Renal cortical epithelial cell (primary cell): ENCODE measurements around the gene PKDREJ. TPM values are rescaled to one million over a fixed set of nuclear protein-coding genes. Genes with fewer than 3 reads are reported as not detected.
A peak's percentile ranks its signal among the peaks of the same experiment; 100 is the strongest.
"Not testable (repeated sequence)": the region's sequence is repeated elsewhere in the genome, so short reads cannot be mapped to it uniquely, and the experiment has no call there.

ENCODE experiments used
- DNase-seq: peaks from one replicate; pipeline ENCODE4 v3.0.0-alpha.2; 2011; ENCODE audit warnings: low read depth
- total RNA-seq: library from RNA; depleted of rRNA; stranded (reverse); fragments of >200 nt; gene quantifications from 2 replicates; pipeline ENCODE4 v1.2.3, GENCODE V29; 2014

PKDREJ gene
- total RNA-seq, 1 donor from 2014 or later: not detected

GRCh38 chr22:46265627-46266026, 2.5 kb upstream of the PKDREJ start:
- DNase-seq: not testable (repeated sequence)

GRCh38 chr22:46264520-46264919, 1.4 kb upstream of the PKDREJ start:
- not testable (repeated sequence) for DNase-seq

DNA sequence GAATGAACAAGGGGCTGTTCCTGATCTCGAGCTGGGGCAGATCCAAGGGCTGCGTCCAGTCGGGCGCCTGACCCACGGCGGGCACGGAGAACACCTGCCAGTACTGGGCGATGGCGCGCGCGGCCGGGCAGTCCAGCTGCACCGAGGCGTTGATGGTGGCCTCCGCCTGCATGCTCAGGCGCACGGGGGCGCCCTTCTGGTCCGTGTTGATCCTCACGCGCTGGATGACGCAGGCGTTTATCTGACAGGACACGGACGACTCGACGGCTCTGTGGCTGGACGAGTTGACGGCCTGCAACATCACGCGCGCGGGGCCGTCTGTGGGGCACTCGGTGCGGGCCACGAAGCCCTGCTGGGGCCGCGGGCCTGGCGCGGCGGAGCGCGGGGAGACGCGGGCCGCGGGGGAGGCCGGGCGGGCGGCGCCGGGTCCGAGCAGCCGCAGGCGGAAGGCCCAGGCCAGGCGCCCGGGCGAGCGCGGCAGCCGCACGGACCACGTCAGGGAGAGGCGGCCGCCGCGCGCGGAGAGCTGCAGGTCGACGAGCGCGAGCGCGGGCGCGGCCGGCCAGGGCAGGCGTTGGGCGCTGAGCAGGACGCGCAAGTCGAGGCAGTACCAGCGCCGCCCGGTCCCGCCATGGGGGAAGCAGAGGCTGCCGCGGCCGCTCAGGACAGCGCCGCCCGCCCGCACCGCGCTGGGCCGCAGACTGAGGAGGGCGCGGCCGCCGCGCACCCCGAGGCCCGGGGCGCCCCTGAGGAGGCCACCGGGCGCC, 511 bp downstream of the PKDREJ start:
- peak; percentile 15 for DNase-seq

DNA sequence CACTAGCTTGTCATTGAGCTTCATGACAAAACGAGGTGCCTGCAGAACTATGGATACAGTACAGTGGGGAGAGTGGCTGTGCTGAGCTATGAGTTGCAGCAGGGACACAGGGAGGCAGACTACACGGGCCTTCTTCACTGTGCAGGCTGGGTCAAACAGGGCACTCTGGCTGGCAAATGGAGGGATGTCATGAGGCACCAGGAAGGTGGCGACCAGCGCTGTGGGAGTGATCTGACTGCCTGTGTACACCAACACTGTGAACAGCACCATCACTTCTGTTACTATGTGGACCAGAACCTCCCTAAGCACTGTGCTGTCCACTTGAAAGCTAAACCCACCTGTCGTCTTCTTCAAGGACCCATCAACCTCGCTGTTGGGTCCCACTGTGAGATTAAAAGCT, 3.1 kb downstream of the PKDREJ start:
- no peak for DNase-seq

DNA sequence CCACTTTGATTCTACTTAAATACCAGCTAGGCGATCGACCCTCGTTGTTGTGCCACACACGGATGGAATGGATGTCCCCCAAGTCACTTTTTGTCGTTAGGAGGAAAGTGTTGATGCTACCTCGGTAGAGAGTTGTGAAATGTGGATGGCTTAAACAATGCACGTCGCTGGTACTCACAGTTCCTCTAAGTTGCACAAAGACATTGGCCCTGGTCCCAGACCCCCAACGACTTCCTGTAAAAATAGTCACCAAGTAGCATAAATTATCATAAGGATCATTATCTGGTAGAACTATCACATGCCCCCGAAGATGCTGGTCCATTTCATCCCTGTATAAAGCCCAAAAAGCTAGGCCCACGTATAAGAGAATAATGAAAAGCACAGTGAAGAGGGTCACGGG, 3.8 kb downstream of the PKDREJ start:
- DNase-seq: no peak

DNA sequence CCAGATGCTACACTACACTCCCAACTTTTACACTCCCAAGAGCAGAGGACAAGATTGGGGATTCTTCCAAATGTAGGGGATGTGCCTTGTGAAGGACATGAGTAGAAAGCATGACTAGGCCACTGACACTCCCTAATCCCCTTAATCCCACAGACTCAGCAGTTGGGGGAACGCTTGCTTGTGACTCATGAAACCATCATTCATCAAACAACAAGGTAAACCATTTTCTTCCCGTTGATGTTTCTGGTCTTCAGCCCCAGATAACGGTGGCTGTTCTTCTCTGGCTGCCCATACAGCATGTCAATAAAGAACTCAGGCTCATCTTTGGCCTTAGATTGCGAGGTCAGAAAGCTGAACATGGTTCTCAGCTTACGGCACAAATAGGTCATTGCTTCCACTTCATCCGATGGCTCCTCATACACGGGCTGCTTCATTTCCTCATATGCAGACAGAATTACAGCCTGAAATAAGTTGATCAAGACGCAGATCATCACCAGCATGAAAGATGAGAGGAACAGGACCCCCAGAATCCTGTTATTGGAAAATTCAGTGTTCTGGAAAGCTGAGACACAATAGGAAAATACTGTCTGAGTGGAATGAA, 6.7 kb downstream of the PKDREJ start:
- DNase-seq: no peak

DNA sequence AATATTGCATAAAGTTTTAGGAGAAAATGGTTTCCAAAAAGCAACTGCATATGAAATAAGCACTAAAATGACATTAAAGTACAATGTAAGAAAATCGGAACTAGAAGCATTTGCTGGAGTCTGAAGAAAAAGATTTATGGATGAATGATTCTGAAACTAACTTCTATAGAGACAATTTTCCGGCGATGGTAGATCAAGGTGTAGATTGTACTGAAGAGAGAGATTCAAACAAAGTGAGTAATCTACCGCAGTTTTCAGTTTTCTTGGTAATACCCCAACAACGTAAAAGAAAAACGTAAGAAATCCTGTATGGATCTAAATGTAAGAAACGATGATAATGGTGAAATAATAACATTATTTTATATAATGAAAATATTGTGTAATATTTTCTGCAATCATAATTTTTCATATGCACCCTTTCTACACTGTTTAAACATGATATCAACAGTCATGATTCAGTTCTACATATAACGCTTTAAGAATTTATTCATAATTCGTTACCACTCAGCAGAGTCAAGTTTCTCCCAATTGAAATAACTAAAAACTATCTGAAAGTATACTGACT, 11.2 kb downstream of the PKDREJ start:
- no peak for DNase-seq

DNA sequence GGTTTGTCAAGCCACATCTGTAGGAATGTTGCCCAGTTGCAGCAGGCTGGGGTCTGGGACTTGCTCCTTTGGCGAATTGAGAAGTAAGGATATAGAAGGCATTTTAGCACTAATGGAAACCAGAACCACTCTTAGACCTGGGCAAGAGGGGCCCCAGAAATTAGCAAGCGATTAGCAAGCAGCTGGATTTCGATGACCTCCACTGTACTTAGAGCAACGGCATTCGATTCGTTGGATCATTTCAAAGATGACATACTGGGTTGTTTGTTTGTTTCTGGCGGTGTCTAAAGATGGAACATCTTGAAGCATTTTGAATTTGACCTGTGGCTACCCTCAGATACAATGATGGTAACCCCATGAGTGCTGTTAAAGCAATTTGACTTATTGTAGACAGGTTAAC, 11.9 kb downstream of the PKDREJ start:
- no peak for DNase-seq

DNA sequence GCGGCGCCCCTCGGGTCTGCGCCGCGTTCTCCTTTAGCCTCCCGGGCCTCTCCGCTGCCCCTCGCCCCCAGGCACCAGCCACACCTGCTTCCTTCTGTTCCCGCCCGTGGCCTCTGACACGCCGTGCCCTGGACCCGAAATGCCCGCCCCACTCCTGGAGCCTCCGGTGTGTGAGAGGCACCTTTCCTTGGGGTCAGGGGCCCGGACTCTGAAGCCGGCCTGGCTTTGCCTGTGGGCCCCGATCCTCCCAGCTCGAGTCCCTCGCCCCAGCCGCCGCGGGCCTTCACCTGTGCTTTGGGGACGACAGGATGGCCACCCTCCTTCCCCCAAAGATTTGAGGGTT, 12.4 kb downstream of the PKDREJ start:
- DNase-seq: no peak

DNA sequence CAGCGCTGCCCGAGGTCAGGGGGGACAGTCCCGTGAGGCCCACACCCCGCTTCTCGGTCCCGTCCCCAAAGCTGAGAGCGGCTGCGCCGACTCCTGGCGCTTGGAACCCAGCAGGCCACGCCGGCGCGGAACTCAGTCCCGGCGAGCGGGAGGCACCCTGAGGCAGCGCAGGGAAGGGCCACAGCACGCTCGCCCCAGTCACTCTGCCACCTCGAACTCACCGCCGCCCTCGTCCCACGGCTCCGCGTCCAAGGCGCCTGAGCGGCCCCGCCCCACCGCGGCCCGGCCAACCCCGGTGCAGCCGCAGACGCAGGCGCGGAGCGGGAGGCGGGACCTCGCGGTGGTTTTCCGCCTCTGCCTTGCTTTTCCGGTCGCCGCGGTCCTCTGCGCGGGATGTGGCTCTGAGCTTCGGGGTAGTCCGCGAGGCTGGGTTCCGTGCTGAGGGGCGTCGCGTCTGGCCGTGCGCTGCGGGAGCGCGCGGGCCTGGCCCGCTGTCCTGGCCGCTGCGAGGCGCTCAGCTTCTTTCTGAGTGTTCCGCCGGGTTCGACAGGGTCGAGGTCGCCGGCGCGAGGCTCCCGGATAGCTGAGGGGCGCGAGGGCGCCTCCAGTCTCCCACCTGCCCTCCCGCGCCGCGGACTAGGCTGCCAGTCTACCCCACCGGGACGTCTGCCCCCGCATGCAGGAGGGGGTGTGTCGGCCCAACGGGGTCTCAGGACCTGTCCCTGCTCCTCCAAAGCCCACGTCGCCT, 12.9 kb downstream of the PKDREJ start, which contains the start of gene CDPF1:
CDPF1 (minus strand) TSS at position 259 of the 748 bp plus-strand sequence. CDS start 2,009 bp downstream, outside the sequence.
- peak; percentile 61 for DNase-seq

- no peak for DNase-seq
Observed at GRCh38 chr22:46247443-46247975, 15.6 kb downstream of the PKDREJ start.

DNA sequence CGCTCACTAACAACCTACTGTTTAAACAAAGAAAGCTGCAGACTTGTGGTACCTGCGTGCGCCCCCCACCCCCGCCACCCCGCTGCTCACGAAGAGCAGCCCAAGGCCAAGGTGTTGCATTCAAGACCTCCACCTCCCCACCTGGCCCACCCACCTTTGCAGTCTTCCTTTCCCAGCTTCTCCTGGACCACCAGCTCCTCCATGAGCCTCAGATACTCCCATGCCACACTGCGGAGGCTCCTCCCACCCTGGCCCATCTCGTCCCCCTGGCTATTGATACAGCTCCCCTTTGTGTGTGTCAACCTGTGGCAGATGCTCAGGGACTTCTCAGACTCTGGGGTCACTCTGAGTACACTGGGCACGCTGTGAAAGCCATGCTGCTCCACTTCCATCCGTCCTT, 17.0 kb downstream of the PKDREJ start:
- DNase-seq: no peak

DNA sequence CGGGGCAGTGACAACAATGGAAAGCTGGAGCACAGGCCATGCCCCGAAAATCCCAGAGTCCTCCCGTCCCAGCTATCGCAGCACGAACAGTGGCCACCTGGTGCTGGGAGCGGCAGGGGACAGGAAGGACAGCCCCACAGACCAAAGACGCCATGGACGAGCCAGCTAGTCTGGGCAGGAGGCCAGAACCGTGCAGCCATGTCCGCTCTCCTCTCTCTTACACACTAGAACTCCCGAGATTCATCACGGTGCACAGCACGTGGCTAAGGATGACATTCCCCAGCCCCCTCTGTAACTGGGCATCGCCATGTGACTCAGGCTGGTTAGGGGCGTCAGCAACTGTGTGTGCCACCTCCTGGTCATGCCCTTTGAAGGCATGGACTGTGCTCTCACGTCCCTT, 17.6 kb downstream of the PKDREJ start:
- no peak for DNase-seq

GRCh38 chr22:46244771-46245170, 18.4 kb downstream of the PKDREJ start:
- DNase-seq: no peak

- DNase-seq: no peak
Observed at GRCh38 chr22:46242076-46242475, 21.1 kb downstream of the PKDREJ start.

DNA sequence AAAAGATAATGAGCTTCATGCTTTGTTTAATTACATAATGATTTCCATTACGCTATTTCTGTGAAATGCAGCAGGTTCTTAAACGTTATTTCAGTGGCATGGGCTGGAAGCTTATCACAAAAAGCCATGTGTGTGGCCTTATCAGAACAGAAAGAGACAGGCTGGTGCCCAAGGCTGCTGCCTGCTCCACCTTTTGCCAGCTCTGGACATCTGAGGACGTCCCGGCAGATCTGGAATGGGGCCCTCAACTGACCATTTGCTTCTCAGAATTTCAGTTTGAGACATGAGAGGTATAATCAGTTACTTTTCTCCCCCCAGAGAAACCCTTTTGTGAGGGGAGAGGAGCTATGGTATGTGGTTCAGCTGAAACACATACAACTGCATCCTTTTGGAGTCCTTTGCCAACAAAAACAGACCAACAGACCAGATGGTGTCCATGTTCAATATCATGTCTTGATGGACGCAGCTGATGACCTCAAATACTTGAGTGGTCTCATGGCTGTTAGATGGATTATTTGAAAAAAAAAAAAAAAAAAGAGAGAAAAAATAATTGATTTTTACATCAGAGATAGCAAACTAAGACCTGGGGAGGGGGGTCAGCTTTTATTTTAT, 21.6 kb downstream of the PKDREJ start:
- DNase-seq: no peak

GRCh38 chr22:46240907-46241306, 22.2 kb downstream of the PKDREJ start:
- no peak for DNase-seq

GRCh38 chr22:46240506-46240905, 22.6 kb downstream of the PKDREJ start:
- no peak for DNase-seq

GRCh38 chr22:46240073-46240472, 23.1 kb downstream of the PKDREJ start:
- no peak for DNase-seq

DNA sequence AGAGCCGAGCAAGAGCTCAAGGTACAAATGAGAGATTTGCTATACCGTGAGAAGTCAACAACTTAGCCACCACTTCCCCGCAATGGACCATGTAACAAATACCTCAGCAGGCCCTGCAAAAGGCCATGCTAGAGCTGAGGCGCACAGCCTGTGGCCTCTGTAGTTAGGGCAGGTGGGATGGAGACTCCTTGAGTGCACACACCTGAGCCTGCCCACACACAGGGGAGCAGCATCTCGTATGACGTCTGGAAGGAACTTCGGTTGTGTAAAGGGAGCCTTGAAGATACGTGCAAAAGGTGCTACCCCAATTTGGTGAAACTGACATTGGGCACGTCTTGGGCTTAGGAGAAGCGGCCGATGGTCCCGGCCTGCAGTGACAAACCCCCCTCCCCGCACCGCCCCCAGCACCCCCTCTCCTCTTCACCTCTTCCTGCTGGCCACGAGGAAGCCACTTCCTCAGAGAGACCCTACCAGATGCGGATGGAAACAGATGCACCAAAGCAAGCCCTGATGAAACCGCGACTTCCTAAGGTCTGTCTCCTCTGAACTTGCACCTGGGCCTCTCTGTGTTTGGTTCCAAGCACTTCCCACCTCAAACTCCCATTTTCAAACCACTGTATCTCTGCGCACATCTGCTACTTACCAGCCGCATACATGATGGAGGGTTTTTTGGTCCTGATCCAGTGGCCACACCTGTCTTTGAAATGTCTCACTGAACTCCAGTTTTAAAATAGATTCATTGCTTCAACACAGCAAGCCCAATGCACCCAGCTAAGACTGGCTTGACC, 23.7 kb downstream of the PKDREJ start:
- no peak for DNase-seq

- DNase-seq: no peak
Observed at GRCh38 chr22:46238541-46238940, 24.6 kb downstream of the PKDREJ start.
